Fibroblast of mammary gland (primary cell): ENCODE data around the gene ZBTB46.

ENCODE experiments used
- DNase-seq: peaks from one replicate; pipeline ENCODE4 v3.0.0-alpha.2; 2010; ENCODE audit warnings: low read depth
- H3K4me3 ChIP-seq: 2 replicates; pipeline ENCODE4 v1.5.1; 2011; ENCODE audit warnings: low read depth, mild to moderate bottlenecking, low read length, moderate library complexity; ENCODE audit not compliant: control insufficient read depth
- CTCF ChIP-seq: conservative IDR thresholded peaks from 2 replicates; pipeline ENCODE4 v1.5.1; 2011; ENCODE audit warnings: low read depth, low read length, inconsistent platforms; ENCODE audit not compliant: control insufficient read depth, insufficient read depth

ZBTB46 gene

DNA sequence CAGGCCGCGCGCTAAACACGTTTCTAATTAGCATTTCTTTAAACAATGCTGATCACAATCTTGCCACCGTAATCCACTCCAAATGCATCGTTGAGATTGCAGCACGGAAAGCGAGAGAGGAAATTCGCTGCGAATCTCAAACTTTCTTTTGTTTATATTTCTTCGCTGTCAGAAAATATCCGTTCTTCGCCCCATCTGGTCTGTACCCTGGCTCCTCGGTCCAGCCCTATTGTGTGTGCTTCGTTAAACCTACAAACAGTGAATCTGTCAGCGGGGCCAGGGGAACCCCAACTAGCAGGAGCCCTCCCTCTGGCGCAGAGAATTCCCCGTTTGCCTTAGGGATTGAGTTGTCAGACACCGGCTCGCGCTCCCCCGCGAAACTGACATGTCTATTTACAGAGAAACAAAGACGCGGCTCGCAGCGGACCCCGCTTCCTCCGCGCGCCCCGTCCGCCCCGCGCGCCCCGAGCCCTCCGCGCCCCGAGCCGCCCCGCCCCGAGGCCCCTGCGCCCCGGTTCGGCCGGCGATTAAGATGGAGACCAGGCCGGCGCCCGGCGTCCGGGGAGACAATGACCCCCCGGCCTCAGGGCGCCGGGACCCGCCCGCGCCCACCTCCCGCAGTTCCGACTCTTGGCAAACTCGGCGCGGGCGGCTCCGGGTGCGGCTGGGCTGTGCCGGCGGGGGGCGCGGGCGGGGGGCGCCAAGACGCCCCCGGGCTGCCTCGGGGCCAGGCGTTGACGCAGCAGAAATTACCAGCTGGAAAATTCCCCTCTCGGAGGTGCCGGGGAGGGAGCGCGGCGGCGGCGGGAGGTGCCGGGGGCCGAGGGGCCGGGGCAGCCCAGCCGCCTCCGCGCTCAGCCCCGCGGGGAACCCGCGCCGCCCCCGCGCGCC, 874 bp downstream of the ZBTB46 start:
- no peak for TF ChIP-seq CTCF
- DNase-seq, result no peak
- peak overlapping the region; percentile 25 for H3K4me3 ChIP-seq

DNA sequence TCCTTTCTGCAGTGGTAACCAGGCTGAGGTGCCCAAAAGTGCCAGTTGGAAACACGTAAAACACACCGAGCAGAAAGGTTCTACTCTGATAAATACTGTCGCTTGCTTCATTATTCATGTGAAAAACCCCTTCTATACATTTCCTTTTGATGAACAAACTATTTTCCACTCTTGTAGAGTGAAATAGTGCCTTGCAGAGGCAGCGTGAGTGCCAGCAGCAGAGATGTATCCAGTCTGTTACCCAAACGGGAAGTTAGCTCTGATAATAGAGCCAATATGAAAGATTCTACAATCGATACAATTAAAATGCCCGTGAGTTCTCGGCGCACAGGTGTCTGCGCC, 1.5 kb downstream of the ZBTB46 start:
- no peak for TF ChIP-seq CTCF
- no peak overlapping the region for H3K4me3 ChIP-seq
- no peak for DNase-seq

DNA sequence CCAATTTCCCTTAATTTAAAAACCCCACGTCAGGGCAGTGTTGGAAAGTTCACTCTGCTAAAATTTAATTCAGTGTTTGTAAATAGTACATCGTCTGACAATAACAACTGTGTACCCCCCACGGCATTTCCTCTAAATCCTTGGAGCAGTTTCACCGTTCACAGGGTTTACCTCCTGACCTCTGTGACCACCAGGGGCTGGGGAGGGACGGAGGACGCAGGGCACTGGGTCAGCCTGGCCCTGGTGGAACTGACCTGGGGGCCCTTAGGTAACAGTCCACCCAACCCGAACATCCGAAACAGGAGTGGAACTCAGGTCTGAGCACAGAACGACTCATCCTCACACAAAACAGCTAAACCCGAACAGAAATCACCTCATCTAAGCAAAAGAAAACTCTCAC, 2.1 kb downstream of the ZBTB46 start:
- TF ChIP-seq CTCF, result no peak
- H3K4me3 ChIP-seq, result no peak overlapping the region
- DNase-seq, result no peak

DNA sequence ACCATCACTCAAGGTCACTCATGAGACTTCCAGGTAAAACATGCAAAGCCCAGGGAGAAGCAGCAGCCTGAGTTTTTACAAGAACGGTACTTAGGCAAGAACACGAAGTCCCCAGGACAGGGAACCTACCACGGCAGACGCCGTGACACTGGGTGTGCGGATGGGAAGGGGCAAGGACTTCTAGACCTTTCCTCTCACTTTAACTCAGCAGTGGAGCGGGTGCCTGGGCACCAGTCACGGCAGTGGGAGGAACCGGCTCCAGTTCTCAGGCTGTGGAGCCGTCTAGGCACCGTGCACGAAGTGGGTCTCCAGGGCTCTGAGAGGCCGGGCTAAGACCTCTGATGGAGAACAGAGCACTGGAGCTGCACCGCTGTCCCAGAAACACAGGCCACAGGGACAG, 2.5 kb downstream of the ZBTB46 start:
- no peak for TF ChIP-seq CTCF
- no peak for DNase-seq
- H3K4me3 ChIP-seq, result no peak overlapping the region

GRCh38 chr20:63828124-63828523, 2.9 kb downstream of the ZBTB46 start:
- DNase-seq, result no peak
- no peak for TF ChIP-seq CTCF
- no peak overlapping the region for H3K4me3 ChIP-seq

DNA sequence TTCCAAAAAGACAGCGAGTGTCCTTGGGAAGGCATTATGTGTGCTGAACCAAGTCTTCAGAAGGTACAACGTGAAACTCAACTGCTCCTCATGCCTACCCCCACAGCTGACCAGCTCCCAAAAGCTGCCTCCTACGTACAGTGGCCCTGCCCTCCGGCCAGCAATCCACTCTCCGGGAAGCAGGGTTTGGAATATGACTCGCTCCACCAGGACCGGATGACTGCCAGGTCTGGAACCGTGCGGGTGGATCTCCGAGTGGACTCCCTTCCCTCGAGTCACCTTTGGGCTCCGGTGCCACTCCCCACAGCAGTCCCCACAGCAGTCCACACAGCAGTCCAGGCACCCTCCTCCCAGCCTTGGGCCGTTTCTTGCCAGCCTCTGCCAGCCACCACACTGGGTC, 4.3 kb downstream of the ZBTB46 start:
- no peak for TF ChIP-seq CTCF
- no peak overlapping the region for H3K4me3 ChIP-seq

More for the DNA sequence above, 4.3 kb downstream of the ZBTB46 start:
- DNase-seq, result no peak
